Cardiac fibroblast (primary cell): ENCODE results near the gene ARL4C.

ENCODE experiments used
- DNase-seq, 2 donors: peaks; one replicate each; pipeline versions ENCODE4 v3.0.0 to v3.0.0-alpha.2; 2010; ENCODE audit warnings: low read depth in 2 of 2
- H3K4me3 ChIP-seq, 2 donors: replicated peaks in 1 of 2; 1 replicate in 1 of 2; 2 replicates in 1 of 2; pipeline ENCODE4 v1.5.1; 2011; ENCODE audit warnings: low read depth in 2 of 2, low read length in 2 of 2, mild to moderate bottlenecking in 2 of 2, moderate library complexity in 1 of 2
- CTCF ChIP-seq: IDR thresholded peaks from one replicate; pipeline ENCODE4 v1.5.1; 2011; ENCODE audit warnings: low read depth, mild to moderate bottlenecking, low read length, inconsistent platforms

The ARL4C gene

DNA sequence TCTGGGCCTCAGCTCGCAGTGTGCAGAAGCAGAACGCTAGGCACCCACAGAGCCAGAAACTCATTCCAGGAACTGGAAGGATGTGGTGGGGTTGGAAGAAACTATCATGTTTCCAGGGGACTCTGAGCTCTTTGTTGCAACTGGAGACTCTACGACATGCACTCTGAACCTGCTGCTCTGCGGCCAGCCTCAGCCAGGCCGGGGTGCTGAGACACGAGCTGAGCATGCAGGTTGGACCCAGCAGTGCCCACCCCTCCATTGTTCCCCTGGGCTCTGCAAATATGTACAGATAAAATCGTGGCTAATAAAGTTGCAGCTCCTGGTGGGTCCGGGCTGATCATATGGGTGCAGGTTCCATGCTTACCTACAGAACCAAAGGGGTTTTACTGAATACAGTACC is 37.6 kb upstream of the ARL4C start:
- TF ChIP-seq CTCF: no peak
- no peak overlapping the region for H3K4me3 ChIP-seq
- no peak for DNase-seq

DNA sequence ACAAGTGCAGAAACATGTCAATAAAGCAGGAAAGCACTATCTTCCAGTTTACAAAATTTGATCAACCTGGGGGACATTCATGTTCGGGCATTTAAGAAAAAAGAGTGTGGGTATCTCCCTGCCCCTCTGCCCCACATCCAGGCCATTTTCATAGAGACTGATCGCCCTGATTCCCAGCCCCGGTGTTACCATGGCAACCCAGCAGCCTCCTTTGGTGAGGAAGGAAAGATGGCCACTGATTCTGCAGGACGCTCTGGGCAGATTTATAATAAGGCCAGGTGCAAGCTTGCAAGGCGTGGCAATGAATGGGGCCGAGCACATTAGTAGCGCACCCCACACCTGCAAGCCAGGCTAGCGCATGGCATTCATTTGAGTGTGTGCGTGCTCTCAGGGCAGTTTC is 36.7 kb upstream of the ARL4C start:
- H3K4me3 ChIP-seq: no peak overlapping the region
- no peak for TF ChIP-seq CTCF
- DNase-seq: no peak

GRCh38 chr2:234528410-234529148 is 31.7 kb upstream of the ARL4C start:
- no peak overlapping the region for H3K4me3 ChIP-seq
- no peak for TF ChIP-seq CTCF
- DNase-seq: no peak

DNA sequence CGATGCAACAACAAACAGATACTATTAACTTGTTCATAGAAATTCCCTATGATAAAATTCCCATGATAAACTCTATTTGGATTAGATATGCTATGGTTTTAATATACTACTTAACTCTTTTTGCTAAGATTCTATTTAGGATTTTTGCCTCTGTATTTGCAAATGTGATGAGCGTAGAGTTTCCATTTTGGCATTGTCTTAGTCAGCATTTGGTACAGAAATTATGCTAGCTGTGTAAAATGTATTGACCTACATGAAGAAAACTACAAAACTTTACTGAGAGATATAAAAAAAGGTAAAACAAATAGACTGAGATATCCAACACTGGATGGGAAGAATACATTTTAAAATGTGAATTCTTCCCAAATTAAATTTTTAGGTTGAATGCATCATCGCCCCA is 29.8 kb upstream of the ARL4C start:
- no peak for DNase-seq
- no peak for TF ChIP-seq CTCF
- no peak overlapping the region for H3K4me3 ChIP-seq

DNA sequence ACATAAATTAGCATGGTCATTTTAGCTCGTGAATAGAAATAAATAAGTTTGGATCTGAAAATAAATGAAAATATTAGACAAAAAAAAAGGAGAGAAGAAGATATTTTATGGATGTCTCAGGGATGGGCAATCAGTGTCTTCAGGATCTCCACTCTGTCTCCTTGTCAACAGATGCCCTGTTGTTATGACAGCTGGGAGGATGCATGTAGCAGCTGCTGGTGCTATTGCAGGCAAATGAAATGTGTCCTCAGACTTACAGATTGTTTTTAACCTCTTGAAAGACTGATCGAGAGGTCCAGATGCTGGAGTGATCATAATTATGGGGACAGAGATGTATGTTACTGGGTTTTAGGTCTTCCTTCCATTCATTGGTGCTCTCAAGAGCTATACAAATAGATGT is 24.7 kb upstream of the ARL4C start:
- H3K4me3 ChIP-seq: no peak overlapping the region
- no peak for TF ChIP-seq CTCF
- DNase-seq: no peak

GRCh38 chr2:234518986-234519642 is 22.2 kb upstream of the ARL4C start:
- H3K4me3 ChIP-seq: no peak overlapping the region
- TF ChIP-seq CTCF: no peak
- DNase-seq: no peak
